ENCODE measurements around the gene TLR10. TPM values are rescaled to one million over a fixed set of nuclear protein-coding genes. Genes with fewer than 3 reads are reported as not detected.

TLR10 gene
- total and polyA plus RNA-seq, 11 donors: 0.18 to 0.24 TPM; not detected in 9

- no peak for TF ChIP-seq POLR2A (IDR thresholded peaks at IDR 0.05)
- TF ChIP-seq CTCF (IDR thresholded peaks at IDR 0.05): no peak
- intact Hi-C loops (cut with DNase I): loop anchor here in 1 of 10 donors (10.0 kb wide), 1 partner anchor 421 kb away; no protein-coding TSS in a partner anchor
- H3K9me3 ChIP-seq: no peaks in the 10 kb centered on the region
- ATAC-seq (no peak), DNase-seq (no peak)
- 90 to 97% (median 91%) methylated on average over 3 of the region's 3 CpGs for WGBS, 4 donors
- H3K4me1 ChIP-seq: peaks cover 0 to 17% (median 3%) of the 10 kb centered on the region in 12 donors
- no peaks in the 10 kb centered on the region for H3K27me3 ChIP-seq
- H3K27ac ChIP-seq: no peak overlapping the region
- no peak overlapping the region for H3K4me3 ChIP-seq
- no peaks in the 10 kb centered on the region for H3K36me3 ChIP-seq
Observed at GRCh38 chr4:38735870-38736269, 46.9 kb downstream of the TLR10 start.

DNA sequence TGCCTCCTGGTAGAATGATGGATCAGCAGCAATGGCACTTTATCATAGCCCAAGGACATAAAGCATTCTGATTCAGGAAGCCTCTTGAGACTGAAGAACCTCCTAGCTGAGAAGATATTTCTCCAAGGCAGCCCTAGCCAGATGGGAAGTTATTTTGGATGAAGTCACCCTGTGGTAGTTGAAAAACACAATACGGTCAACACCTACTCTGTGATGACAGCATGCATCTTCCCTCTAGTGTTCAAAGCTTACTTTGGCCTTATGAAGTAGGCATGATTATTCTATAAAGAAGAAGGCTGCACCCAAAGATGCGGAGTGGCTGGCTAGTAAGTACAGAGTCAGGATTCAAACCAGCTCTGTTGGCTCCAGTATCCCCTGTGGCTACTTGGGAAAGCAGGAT is 47.9 kb downstream of the TLR10 start:
- Histone ChIP-seq H3K27ac (no peak overlapping the region), H3K4me3 (no peak overlapping the region), H3K4me1 (peaks cover 0 to 21% (median 4%) of the 10 kb centered on the region in 12 donors), H3K36me3 (no peaks in the 10 kb centered on the region), H3K9me3 (no peaks in the 10 kb centered on the region), H3K27me3 (no peaks in the 10 kb centered on the region)
- no peak for ATAC-seq
- intact Hi-C loops (cut with DNase I): loop anchor here in 7 of 10 donors (5.0 to 10.0 kb wide), 6 partner anchors 58 to 678 kb away; no protein-coding TSS in a partner anchor
- TF ChIP-seq CTCF (IDR thresholded peaks at IDR 0.05) (no peak), POLR2A (IDR thresholded peaks at IDR 0.05) (no peak)
- no peak for DNase-seq
- WGBS, 4 donors: 62 to 87% (median 82%) methylated on average over 2 of the region's 2 CpGs

GRCh38 chr4:38734446-38734845 is 48.3 kb downstream of the TLR10 start:
- 91 to 94% (median 93%) methylated on average over 5 of the region's 5 CpGs for WGBS, 4 donors
- H3K36me3 ChIP-seq: no peaks in the 10 kb centered on the region

GRCh38 chr4:38733663-38734062 is 49.1 kb downstream of the TLR10 start:
- DNase-seq (no peak), ATAC-seq (no peak)
- H3K4me1 ChIP-seq: peaks cover 0 to 21% (median 4%) of the 10 kb centered on the region in 12 donors
- H3K27ac ChIP-seq: no peak overlapping the region
- H3K36me3 ChIP-seq: no peaks in the 10 kb centered on the region
- no peaks in the 10 kb centered on the region for H3K9me3 ChIP-seq
- H3K27me3 ChIP-seq: no peaks in the 10 kb centered on the region
- no peak overlapping the region for H3K4me3 ChIP-seq
- WGBS, 4 donors: 92 to 98% (median 95%) methylated on average over 2 of the region's 2 CpGs
- TF ChIP-seq POLR2A (IDR thresholded peaks at IDR 0.05): no peak
- TF ChIP-seq CTCF (IDR thresholded peaks at IDR 0.05): no peak
- intact Hi-C loops (cut with DNase I): loop anchor here in 8 of 10 donors (2.0 to 10.0 kb wide), 7 partner anchors 56 to 676 kb away; no protein-coding TSS in a partner anchor

More at GRCh38 chr4:38734446-38734845, 48.3 kb downstream of the TLR10 start:
- H3K4me3 ChIP-seq: no peak overlapping the region
- H3K4me1 ChIP-seq: peaks cover 0 to 21% (median 4%) of the 10 kb centered on the region in 12 donors
- no peak for TF ChIP-seq POLR2A (IDR thresholded peaks at IDR 0.05)
- TF ChIP-seq CTCF (IDR thresholded peaks at IDR 0.05): no peak
- DNase-seq (no peak), ATAC-seq (no peak)
- H3K27me3 ChIP-seq: no peaks in the 10 kb centered on the region
- H3K9me3 ChIP-seq: no peaks in the 10 kb centered on the region
- intact Hi-C loops (cut with DNase I): loop anchor here in 7 of 10 donors (5.0 to 10.0 kb wide), 6 partner anchors 57 to 677 kb away; no protein-coding TSS in a partner anchor
- H3K27ac ChIP-seq: no peak overlapping the region

Data from heart left ventricle (tissue), 16 donors.